GM21825 (cell line): ENCODE data around the gene OARD1.
"Not testable (repeated sequence)": the region's sequence is repeated elsewhere in the genome, so short reads cannot be mapped to it uniquely, and the experiment has no call there.

ENCODE experiments used
- ATAC-seq: cut with Tn5 transposase; IDR thresholded peaks from one replicate; pipeline ENCODE4 v1.9.1; 2021; ENCODE audit warnings: mild to moderate bottlenecking, moderate library complexity; ENCODE audit not compliant: unreplicated experiment

The OARD1 gene, protein sequence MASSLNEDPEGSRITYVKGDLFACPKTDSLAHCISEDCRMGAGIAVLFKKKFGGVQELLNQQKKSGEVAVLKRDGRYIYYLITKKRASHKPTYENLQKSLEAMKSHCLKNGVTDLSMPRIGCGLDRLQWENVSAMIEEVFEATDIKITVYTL

DNA sequence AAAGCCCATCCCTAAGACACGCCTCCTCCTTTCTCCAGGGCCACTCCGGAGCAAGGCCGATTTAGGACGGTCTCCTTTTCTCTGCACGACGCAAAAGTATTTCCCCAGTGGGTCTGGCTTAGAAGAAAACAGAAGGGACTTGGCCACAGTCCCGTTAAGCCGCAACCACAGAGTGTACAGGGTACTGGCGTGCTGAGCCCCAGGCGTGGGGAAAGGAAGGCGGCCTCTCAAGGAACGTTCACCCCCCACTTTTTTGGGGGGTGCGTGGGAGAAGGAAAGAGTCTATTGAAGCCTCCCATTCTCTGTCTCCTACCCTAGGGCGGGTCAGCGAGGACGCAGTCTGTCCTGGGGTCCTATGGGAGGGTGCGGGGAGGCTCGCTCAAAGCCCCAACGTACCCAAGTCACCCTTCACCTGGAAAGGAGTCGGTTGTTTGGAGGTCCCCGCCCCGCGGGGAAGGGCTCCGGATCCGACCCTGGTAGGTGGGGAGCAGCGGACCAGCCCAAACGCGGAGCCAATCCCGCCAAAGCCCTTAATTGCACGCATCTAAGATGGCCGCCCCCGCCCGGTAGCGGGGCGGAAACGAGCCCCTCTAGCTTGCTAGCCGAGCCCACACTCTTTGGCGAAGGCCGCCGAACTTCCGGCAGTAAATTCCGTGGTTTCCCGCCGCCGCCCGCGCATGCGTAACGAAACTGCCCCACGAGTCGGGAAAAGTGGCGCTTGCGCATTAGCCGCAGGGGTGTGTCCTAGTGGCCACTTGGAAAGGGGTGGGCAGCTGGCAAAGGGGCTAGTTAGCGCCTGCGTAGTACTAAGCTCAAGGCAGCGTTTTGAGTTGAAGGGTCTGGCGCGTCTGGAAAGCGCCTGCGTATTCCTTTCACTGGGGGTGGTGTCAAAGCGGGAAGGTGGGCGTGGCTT is at the start of gene OARD1:
OARD1 (minus strand) TSS at position 434 of the 913 bp plus-strand sequence. CDS start 722 bp downstream, outside the sequence.
- peak; percentile 70 for ATAC-seq

DNA sequence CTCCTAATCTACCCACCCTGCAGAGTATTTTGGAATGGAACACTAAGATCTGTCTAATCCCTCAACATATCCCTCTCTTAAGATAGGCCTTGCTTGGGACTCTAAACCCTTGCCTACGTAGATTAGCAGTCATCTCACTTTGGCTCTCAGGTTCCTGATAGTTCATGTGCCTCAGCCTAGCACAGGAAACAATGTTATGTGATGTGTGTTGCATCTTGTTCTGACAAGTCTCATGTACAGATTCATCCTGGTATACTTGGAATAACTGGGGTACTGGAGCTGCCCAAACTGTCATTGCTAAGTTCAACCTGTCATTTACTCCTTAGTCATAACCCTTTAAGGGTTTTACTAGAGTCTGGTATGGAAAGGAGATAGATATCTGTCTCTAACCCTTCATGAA is 47.9 kb upstream of the OARD1 start:
- no peak for ATAC-seq

DNA sequence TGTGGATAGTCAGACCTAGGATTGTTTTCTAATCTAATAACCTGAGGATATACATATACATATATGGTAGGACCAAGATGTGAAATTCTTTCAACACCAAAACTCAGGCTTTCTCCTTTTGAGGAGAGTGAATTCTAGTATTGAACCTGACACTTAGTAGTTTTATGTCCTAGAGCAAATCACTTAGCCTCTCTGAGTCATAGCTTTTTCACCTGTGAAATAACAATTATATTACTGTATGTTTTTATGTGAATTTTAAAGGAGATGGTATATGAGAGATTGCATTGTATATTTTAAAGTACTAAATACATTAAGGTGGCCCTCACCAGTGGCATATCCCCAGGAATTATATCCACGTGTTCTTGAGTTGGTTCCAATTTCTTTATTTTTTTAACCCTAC is 47.4 kb upstream of the OARD1 start:
- ATAC-seq: no peak

DNA sequence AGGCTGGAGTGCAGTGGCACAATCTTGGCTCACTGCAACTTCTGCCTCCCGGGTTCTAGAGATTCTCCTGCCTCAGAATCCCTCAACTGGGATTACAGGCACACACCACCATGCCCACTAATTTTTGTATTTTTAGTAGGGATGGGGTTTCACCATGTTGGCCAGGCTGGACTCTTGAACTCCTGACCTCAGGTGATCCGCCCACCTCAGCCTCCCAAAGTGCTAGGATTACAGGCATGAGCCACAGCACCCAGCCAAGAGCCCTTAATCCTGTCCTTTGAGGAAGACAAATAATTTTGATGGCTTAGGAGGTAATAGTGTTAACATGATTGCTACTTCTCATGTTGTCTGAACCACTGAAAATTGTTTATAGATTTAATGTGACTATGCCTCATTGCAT is 42.9 kb upstream of the OARD1 start:
- not testable (repeated sequence) for ATAC-seq

DNA sequence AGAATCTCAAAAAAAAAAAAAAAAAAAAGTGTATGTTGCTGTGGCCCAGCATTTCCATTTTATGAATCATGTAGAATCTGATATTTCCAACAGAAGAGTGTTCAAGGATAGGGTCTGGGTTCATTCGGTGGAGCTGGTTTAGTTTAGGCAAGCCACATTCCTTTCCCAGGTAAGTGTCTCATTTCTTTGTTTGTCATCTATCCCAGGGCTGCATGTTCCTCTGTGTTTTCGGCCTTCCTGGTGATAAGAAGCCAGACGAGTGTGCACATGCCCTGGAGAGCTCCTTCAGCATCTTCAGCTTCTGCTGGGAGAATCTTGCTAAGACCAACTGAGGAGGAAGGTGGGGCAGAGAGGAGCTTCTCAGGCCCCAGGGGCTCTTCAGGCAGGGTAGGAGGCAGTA is 38.9 kb upstream of the OARD1 start:
- ATAC-seq: no peak

DNA sequence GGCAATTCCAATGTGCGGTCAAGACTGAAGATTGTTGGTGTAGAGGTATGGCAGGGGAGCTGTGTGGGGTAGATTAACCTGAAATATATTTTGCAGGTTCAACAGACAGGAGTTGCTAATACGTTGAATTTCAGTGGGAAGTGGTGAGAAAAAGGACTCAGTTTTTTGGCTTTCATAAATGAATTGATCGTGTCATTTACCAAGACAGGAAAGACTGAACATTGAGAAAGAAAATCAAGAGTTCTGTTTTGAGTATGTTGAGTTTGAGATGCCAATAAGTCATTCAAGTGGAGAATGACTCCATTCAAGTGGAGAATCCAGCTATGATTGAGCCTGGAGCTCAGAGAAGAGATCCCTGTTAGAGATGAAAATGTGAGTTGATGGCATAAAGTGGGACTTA is 31.7 kb upstream of the OARD1 start:
- no peak for ATAC-seq

DNA sequence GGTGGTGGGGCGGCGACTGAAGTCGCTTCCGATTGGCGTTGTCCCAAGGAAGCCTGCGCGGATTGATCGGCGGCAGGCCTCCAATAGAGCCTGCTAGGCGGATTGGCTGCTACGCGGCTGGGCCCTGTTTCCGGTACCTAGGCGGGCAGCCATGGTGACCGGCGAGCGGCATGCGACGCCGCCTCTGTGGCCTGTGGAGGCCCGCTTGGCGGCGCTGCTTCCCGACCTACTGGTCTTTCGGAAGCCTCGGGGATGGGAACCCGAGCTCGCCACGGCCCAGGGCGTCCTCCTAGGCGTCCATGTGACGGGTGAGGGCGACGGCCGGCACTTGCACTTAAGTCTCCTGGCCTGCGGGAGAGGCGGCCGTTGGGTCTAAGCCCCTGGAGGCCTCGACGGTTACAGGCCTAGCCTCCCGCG is 28.7 kb upstream of the OARD1 start:
- no peak for ATAC-seq

DNA sequence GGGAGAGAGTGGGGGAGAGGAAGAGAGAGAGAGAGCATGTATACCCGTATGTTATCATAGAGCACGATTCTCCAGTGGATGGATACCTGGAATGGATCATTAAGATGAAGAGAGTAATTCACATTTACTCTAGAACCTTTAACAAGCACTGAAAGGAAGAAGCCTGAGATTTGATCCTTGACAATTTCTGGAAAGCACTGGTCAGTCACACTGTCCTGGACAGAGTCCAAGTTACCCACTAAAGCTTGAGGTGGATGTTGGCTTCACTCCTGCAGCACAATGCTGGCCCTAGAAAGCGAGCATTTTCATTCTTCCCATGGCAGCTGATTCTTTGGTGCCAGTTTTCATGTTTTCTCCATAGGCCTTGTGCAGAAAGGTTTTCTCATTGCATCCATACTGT is 26.2 kb upstream of the OARD1 start:
- ATAC-seq: no peak

DNA sequence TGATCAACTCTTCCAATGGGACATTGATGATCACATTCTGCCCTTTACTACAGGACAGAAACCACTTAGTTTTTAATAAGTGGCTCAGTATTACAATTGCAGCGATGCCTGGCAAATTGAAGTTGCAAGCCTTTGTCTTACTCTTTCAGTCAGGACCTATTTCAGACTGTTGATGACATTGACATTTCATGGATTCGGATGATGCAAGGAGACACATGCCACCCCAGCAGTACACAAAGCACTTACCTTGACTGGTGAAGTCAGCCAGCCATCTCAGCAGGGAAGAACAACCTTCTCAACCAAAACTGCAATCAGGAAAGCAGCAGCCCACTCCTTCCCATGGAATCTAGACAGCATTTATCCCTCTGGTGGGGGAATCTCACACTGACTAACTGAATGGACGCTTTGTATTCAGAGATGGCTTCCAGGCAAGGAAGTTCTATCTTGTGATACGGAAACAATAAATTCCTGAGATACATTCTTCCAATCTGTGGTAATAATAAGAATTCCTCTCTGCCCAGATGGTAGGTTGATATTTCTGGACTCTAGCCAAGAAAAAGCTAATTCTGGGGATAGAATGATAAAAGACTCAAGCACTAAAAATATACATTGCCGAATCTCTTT is 25.4 kb upstream of the OARD1 start:
- ATAC-seq: no peak

DNA sequence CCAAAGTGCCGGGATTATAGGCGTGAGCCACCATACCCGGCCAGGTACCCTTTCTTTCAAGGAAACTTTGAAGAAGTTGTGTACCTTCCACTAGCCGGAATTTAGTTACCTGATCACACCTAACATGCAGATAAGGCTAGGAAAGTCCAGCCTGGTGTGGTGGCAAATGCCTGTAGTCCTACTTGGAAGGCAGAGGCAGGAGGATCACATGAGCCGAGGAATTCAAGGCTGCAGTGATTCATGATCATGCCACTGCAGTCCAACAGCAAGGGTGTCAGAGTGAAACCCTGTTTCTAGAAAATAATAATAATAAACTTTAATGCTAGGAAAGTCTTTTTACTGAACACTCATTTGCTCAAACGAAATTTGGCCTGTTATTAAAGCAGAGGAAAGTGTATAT is 21.6 kb upstream of the OARD1 start:
- no peak for ATAC-seq

DNA sequence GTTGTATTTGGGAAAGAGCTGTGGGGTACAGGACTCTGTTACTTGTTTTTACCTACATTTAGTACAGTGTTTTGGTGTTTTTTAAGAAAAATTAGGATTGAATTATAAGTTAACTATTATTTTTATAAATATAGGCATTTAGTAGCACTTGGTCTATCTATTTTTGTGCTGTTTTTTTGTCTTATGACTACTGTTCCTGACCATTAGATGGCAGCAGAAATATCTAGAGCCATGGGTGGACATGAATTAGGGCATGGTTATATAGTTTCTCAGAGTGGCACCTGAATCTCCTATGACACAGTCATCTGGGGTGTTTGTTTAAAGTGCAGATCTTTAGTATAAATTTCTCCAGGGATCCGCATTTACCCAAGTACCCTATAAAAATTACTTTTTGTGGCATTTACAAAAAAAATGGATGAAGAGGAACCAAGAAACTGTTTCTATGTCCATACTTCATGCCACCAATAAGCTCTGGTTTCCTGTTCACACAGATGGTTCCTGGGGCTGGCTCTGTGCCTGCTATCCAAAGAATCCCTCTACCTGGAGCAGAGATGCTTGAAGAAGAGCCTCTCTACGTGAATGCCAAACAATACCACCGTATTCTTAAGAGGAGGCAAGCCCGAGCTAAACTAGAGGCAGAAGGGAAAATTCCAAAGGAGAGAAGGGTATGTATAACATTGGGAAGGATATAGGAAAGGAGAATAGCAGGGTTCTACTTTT is 20.4 kb upstream of the OARD1 start:
- no peak for ATAC-seq

DNA sequence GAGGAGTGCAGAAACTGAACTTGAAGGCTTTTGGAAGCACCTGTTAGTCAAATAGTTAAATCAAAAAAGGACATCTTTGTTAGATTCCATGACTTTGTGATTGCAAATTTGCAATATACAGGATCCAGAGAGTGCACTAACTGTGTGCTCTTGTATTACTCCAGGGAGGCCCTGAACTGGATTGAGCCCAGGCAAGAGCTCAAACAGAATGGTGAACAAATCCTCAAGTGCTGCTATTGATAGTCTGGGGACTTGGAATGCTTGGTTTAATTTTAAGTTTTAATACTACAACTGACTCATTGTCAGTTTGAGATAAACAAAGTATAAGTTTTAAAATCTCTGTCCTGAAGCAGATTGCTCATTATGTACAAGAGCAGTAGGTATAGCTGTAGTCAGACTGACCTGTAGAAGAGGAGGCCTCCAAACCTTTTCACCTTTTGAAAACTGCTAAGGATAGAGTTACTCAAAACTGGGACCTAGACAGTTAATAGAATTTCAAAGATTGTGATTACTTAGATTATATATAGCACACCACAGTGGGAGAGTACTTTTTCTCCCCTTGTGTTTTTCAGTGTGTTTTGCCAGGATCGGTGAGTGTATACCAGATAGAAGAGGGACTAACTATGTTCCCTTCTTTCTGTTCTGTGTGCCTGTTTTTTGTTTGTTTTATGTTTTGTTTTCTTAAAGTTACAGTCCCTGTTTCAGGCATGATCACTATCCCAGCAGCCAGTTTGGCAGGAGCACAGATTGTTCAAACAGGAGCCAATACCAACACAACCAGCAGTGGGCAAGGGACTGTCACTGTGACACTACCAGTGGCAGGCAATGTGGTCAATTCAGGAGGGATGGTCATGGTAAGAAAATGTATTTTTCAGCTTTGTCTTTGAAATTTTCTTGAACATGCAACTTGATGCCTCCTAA is 18.9 kb upstream of the OARD1 start:
- no peak for ATAC-seq

DNA sequence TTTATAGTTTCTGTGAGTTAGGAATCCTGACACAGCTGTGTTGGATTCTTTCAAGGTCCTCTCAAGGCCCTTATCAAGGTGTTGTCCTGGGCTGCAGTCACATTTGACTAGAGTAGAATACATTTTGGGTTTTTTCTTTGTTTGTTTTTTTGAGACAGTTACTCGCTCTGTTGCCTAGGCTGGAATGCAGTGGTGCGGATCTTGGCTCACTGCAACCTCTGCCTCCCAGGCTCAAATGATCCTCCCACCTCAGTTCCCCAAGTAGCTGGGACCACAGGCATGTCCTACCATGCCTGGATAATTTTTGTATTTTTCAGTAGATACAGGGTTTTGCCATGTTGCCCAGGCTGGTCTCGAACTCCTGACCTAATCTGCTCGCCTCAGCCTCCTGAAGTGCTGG is 16.3 kb upstream of the OARD1 start:
- no peak for ATAC-seq

DNA sequence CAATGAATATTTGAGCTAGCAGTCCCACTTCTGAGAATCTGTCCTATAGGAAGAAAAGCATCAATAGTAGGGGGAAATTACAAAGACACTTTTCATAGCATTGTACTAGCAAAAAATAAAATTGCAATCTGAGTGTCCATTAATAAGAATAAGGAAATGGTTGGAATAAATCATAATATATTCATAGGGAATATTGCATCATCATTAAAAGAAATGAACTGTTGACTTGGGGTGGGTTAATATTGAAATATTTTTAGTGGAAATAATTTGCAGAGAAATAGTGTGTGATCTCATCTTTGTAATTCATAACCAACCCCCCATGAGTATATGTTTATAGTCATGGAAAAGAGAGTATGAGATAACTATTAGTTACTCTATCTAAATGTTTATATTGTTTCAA is 13.0 kb upstream of the OARD1 start:
- ATAC-seq: no peak

DNA sequence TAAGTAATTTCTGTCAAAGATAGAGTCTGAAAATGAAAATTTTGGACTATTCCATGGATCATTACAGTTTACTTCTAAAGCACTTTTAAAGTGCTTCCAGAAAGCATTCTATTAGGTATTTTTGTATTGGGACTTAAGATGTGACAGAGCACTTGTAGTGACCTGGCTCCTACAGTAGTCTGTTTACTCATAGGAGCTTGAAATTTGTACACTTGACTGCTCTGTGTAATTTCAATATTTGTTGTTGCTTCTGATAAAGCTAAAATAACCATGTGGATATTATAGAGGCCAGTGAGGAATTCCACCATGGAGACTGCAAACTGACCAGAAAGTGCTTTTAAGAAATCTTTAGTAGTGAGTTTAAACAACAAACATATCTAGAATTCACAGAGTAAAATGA is 10.9 kb upstream of the OARD1 start:
- ATAC-seq: no peak

DNA sequence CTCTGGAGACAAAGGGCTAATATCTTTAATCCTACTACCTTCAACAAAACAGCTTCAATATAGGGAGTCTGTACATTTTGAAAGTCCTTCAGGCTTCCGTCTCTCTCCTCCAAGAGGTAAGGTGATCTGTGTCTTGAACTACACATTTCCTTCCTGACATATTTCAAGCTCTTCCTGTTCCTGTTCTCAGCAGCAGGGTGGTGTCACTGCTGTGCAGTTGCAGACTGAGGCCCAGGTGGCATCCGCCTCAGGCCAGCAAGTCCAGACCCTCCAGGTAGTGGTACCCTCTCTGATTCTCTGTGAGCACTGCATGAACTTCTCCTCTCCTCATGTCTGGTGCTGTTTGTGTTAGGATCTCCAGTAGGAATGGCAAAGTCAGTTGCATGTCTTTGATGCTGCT is 8.5 kb upstream of the OARD1 start:
- no peak for ATAC-seq

DNA sequence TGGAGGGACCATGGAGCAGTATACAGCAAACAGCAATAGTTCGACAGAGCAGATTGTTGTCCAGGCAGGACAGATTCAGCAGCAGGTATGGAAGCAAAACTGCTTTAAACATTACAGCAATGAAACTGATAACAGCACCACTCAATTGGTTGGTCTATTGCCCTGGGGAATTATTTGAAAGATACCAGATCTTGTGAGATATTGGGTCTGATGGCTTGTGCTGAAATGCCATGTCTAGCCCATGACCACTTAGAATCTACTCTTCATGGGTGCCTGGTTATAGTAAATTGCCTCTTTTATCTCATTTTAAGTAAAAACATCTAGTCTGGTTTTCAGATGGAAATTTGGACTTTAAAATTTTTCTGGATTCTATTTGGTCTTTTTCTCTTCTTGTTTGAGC is 6.9 kb upstream of the OARD1 start:
- ATAC-seq: no peak

DNA sequence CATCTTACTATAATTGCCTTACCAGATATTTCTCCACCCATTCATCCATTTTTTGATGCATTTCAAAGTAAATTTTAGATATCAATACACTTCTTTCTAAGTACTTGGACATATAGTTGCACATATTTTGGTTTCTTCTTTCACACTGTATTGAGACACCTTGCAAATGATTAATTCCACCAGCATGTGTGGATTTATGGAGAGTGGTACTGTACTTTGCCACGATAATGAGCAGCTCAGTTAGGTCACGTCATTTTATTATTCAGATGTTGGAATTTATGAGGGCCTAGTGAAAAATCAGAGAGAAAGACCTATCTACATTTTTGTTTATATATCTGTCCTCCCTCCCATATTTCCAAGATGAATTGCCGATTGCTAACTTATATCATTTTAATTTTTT is 5.9 kb upstream of the OARD1 start:
- no peak for ATAC-seq

DNA sequence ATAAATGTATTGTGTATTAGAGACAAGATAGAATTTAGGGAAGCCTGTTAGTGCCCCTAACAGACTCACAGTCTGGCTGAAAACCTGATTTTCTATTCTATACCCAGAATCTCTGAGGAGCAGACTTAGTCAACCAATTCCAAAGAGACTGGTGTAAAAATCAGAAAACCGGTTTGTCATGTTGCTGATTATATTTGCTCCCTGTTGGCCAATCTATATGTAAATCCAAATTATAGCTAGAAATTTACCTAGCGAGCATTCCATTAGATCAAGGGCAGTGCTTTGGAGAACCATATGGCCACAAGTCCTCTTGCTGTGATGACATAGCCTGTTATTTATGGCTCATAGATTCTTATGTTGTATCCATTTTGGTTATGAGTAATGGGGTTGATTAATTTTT is 5.4 kb upstream of the OARD1 start:
- no peak for ATAC-seq
